ENCODE data around the gene TLL1.

Gene TLL1

GRCh38 chr4:165872461-165873297, at the start of gene TLL1:
TSS of gene TLL1 (plus strand) at chr4:165873237. CDS start at chr4:165873905, 668 bp downstream.
- TF ChIP-seq, protein P1, sequence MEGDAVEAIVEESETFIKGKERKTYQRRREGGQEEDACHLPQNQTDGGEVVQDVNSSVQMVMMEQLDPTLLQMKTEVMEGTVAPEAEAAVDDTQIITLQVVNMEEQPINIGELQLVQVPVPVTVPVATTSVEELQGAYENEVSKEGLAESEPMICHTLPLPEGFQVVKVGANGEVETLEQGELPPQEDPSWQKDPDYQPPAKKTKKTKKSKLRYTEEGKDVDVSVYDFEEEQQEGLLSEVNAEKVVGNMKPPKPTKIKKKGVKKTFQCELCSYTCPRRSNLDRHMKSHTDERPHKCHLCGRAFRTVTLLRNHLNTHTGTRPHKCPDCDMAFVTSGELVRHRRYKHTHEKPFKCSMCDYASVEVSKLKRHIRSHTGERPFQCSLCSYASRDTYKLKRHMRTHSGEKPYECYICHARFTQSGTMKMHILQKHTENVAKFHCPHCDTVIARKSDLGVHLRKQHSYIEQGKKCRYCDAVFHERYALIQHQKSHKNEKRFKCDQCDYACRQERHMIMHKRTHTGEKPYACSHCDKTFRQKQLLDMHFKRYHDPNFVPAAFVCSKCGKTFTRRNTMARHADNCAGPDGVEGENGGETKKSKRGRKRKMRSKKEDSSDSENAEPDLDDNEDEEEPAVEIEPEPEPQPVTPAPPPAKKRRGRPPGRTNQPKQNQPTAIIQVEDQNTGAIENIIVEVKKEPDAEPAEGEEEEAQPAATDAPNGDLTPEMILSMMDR (IDR thresholded peaks at IDR 0.05): no peak

GRCh38 chr4:165826166-165826565, 46.9 kb upstream of the TLL1 start:
- TF ChIP-seq, protein P1 (IDR thresholded peaks at IDR 0.05): no peak

DNA sequence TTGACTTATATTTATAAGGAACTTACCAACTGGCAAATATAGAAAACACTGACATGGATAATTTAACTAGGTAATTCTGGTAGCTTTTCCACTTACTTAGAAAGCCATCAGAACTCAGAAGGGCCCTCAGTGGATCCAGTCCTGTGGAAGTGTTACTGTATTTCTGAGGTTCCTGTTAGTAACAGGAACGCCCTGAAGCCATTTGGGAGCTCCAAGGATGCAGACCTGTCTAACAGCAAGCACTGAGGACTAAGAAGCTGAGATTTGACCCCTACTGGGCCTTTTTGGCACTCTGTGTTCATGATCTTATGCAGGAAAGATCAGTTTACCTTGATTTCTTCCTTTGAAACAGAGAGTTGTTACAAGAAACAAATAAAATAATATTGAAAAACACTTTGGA, 46.0 kb upstream of the TLL1 start:
- TF ChIP-seq, protein P1 (IDR thresholded peaks at IDR 0.05): no peak

GRCh38 chr4:165828928-165829327, 44.1 kb upstream of the TLL1 start:
- TF ChIP-seq, protein P1 (IDR thresholded peaks at IDR 0.05): no peak

GRCh38 chr4:165834116-165834515, 38.9 kb upstream of the TLL1 start:
- TF ChIP-seq, protein P1 (IDR thresholded peaks at IDR 0.05): no peak

- TF ChIP-seq, protein P1 (IDR thresholded peaks at IDR 0.05): no peak
Observed at GRCh38 chr4:165838575-165838974, 34.5 kb upstream of the TLL1 start.

GRCh38 chr4:165839615-165840333, 33.3 kb upstream of the TLL1 start:
- TF ChIP-seq, protein P1 (IDR thresholded peaks at IDR 0.05): no peak
